Uterus (tissue), 2 donors: ENCODE data around the gene MAP2K7.

Experiments used
- CTCF ChIP-seq, 4 experiments: fragments of 200-600 bp in 2 of 4; fragments of 450-650 bp in 2 of 4; sonication (generic) in 2 of 4; IDR thresholded peaks; one replicate each; pipeline ENCODE4 v1.5.1; 2016 to 2019; ENCODE audit warnings: antibody characterized with exemption in 4 of 4, mild to moderate bottlenecking in 2 of 4, moderate library complexity in 1 of 4
- POLR2A ChIP-seq, 2 donors: fragments of 450-650 bp; IDR thresholded peaks; one replicate each; pipeline ENCODE4 v1.6.1; 2016; ENCODE audit warnings: antibody characterized with exemption in 2 of 2, mild to moderate bottlenecking in 1 of 2, moderate library complexity in 1 of 2

DNA sequence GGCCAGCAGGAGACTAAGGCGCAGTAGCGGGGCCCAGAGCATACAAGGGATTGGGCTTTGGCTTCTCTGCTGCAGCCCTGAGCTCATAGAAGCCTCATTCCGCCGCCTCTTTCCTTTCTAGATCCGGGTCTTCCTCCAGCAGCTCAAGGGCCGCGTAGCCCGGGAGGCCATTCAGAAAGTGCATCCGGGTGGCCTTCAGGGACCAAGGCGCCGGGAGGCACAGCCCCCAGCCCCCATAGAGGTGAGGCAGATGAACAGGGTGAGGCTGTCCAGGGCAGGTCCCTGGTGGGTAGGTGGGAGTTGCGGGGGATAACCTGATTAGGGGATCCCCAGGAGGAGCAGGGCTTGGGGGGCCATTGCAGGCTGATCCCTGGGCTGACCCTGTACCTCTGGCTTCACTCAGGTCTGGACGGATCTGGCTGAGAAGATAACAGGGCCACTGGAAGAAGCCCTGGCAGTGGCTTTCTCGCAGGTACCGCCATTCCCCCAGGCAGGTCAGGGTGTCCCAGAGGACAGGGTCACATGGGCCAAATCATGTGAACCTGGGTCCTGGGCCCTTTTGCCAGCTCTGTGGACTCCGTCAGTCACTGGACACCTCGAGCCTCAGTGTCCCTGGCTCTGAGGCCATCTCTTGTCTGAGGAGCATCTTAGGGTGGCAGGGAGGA lies 17.8 kb downstream of the MAP2K7 start:
- TF ChIP-seq CTCF (IDR thresholded peaks at IDR 0.05) (no peak), POLR2A (IDR thresholded peaks at IDR 0.05) (no peak)
